GM19468 (cell line): Measurements from ENCODE around the gene HSBP1L1.

Experiments used
- ATAC-seq: cut with Tn5 transposase; IDR thresholded peaks from one replicate; pipeline ENCODE4 v1.9.1; 2021; ENCODE audit warnings: mild to moderate bottlenecking, moderate library complexity, moderate number of reproducible peaks; ENCODE audit not compliant: unreplicated experiment; ENCODE audit errors: extremely low read depth

HSBP1L1 gene

GRCh38 chr18:79964330-79965118 is at the start of gene HSBP1L1:
TSS of gene HSBP1L1 (plus strand) at chr18:79964643. CDS start at chr18:79964736, 93 bp downstream.
- peak; percentile 88 for ATAC-seq

GRCh38 chr18:79915161-79916127 is 49.0 kb upstream of the HSBP1L1 start:
- ATAC-seq, result no peak

GRCh38 chr18:79916128-79916494 is 48.3 kb upstream of the HSBP1L1 start:
- no peak for ATAC-seq

GRCh38 chr18:79916546-79917168 is 47.8 kb upstream of the HSBP1L1 start:
- ATAC-seq, result no peak

GRCh38 chr18:79917169-79917852 is 47.1 kb upstream of the HSBP1L1 start:
- ATAC-seq, result no peak

GRCh38 chr18:79917853-79918614 is 46.4 kb upstream of the HSBP1L1 start:
- no peak for ATAC-seq

GRCh38 chr18:79918615-79919011 is 45.8 kb upstream of the HSBP1L1 start:
- ATAC-seq, result no peak

GRCh38 chr18:79919089-79919488 is 45.4 kb upstream of the HSBP1L1 start:
- ATAC-seq, result no peak

GRCh38 chr18:79921984-79922965 is 42.2 kb upstream of the HSBP1L1 start:
- ATAC-seq, result no peak

GRCh38 chr18:79922971-79923411 is 41.5 kb upstream of the HSBP1L1 start:
- ATAC-seq, result no peak

GRCh38 chr18:79923896-79924585 is 40.4 kb upstream of the HSBP1L1 start:
- no peak for ATAC-seq

- ATAC-seq, result no peak
Measured at GRCh38 chr18:79924814-79925731, 39.4 kb upstream of the HSBP1L1 start.

GRCh38 chr18:79926306-79926705 is 38.1 kb upstream of the HSBP1L1 start:
- ATAC-seq, result no peak

- no peak for ATAC-seq
Measured at GRCh38 chr18:79926715-79927606, 37.5 kb upstream of the HSBP1L1 start.
